Stimulated activated CD8-positive, alpha-beta memory T cell treated with anti-CD3 and anti-CD28 coated beads, Interleukin-12 subunit alpha, Interleukin-12 subunit beta, amount 100 ng/mL, for 24 hours (primary cell): ENCODE data around the gene TRIP6.

Experiments used
- DNase-seq: peaks from one replicate; pipeline ENCODE4 v3.0.0-alpha.2; 2020; ENCODE audit errors: extremely low read depth

TRIP6 gene

GRCh38 chr7:100873599-100874299 lies 6.6 kb downstream of the TRIP6 start:
- no peak for DNase-seq

- no peak for DNase-seq
These were observed 7.1 kb downstream of the TRIP6 start for GRCh38 chr7:100874300-100874576.

- DNase-seq: peak; percentile 96
These were observed 7.6 kb downstream of the TRIP6 start, which contains the start of gene SRRT for GRCh38 chr7:100874577-100875355. TSS of gene SRRT (plus strand) at chr7:100875103. CDS start at chr7:100875591, 488 bp downstream.

GRCh38 chr7:100875356-100875751 lies 8.2 kb downstream of the TRIP6 start:
- no peak for DNase-seq

- DNase-seq: no peak
These were observed 10.8 kb downstream of the TRIP6 start for GRCh38 chr7:100878013-100878412.

GRCh38 chr7:100878685-100879084 lies 11.5 kb downstream of the TRIP6 start:
- DNase-seq: no peak

GRCh38 chr7:100879685-100880261 lies 12.6 kb downstream of the TRIP6 start:
- no peak for DNase-seq

- no peak for DNase-seq
These were observed 13.5 kb downstream of the TRIP6 start for GRCh38 chr7:100880645-100881044.

GRCh38 chr7:100881136-100881535 lies 13.9 kb downstream of the TRIP6 start:
- no peak for DNase-seq

GRCh38 chr7:100882201-100882600 lies 15.0 kb downstream of the TRIP6 start:
- DNase-seq: no peak

- DNase-seq: no peak
These were observed 15.8 kb downstream of the TRIP6 start for GRCh38 chr7:100882785-100883526.

GRCh38 chr7:100884736-100885439 lies 17.7 kb downstream of the TRIP6 start:
- no peak for DNase-seq

GRCh38 chr7:100885440-100886141 lies 18.4 kb downstream of the TRIP6 start:
- DNase-seq: no peak

GRCh38 chr7:100886142-100886935 lies 19.2 kb downstream of the TRIP6 start:
- DNase-seq: no peak

- DNase-seq: no peak
These were observed 19.8 kb downstream of the TRIP6 start for GRCh38 chr7:100886936-100887515.

- no peak for DNase-seq
These were observed 20.5 kb downstream of the TRIP6 start for GRCh38 chr7:100887516-100888290.

- DNase-seq: no peak
These were observed 21.3 kb downstream of the TRIP6 start for GRCh38 chr7:100888291-100888987.

GRCh38 chr7:100888988-100889750 lies 22.0 kb downstream of the TRIP6 start, which contains the start of gene UFSP1:
TSS of gene UFSP1 (minus strand) at chr7:100889715. CDS start at chr7:100889271, 444 bp downstream.
- no peak for DNase-seq
